A549 (cell line): Measurements from ENCODE around the gene ENO2. TPM values are rescaled to one million over a fixed set of nuclear protein-coding genes. Genes with fewer than 3 reads are reported as not detected.

Experiments
- ATAC-seq, 2 experiments: fragments of 200-7000 bp in 1 of 2; fragments of >200 bp in 1 of 2; cut with Nextera tagmentation in 1 of 2; cut with Tn5 transposase in 1 of 2; 3 replicates each; pipeline versions ENCODE4 v1.8.0 to v1.9.1; 2018 to 2020; ENCODE audit warnings: mild to moderate bottlenecking in 1 of 2, moderate library complexity in 1 of 2
- CTCF ChIA-PET: fragments of 300-600 bp; sonication (Branson Sonifier 250); formaldehyde crosslinking; extraction: SDS; loops from one replicate; lab custom pipeline; 2021; ENCODE audit warnings: antibody characterized with exemption, inconsistent platforms; lab: Yijun Ruan, JAX
- POLR2A ChIA-PET: fragments of 350-600 bp; formaldehyde crosslinking; extraction: SDS; loops from one replicate; lab custom pipeline; 2021; ENCODE audit warnings: antibody characterized with exemption, inconsistent platforms; lab: Yijun Ruan, JAX
- DNase-seq, 2 experiments: peaks; one replicate each; pipeline versions ENCODE4 v3.0.0 to v3.0.0-alpha.2; 2011 to 2016; ENCODE audit warnings: low read depth in 1 of 2, low spot score in 1 of 2
- FAIRE-seq: peaks from 2 replicates; lab custom pipeline; 2011; peaks lifted over from hg19 to GRCh38; lab: Jason Lieb, UNC
- H3K27ac ChIP-seq, 2 experiments: fragments of >200 bp; sonication (Bioruptor Twin); formaldehyde crosslinking; 3 replicates each; pipeline ENCODE4 v1.5.1; 2016 to 2017
- H3K4me1 ChIP-seq: fragments of >200 bp; sonication (Bioruptor Twin); formaldehyde crosslinking; 3 replicates; pipeline ENCODE4 v1.6.1; 2016
- H3K4me2 ChIP-seq: fragments of >200 bp; sonication (Bioruptor Twin); formaldehyde crosslinking; 3 replicates; pipeline ENCODE4 v1.6.1; 2016
- H3K4me3 ChIP-seq: fragments of >200 bp; sonication (Bioruptor Twin); formaldehyde crosslinking; 3 replicates; pipeline ENCODE4 v1.5.1; 2016
- H3K9me3 ChIP-seq: fragments of >200 bp; sonication (Bioruptor Twin); formaldehyde crosslinking; 3 replicates; pipeline ENCODE4 v1.6.1; 2016
- CBX2 ChIP-seq: fragments of 200-600 bp; sonication (generic); IDR thresholded peaks from 2 replicates; pipeline ENCODE4 v1.6.1; 2016; ENCODE audit warnings: low read depth, mild to moderate bottlenecking, borderline replicate concordance
- CHD2 ChIP-seq: fragments of 150-350 bp; IDR thresholded peaks from 2 replicates; pipeline ENCODE4 v1.6.1; 2014; ENCODE audit warnings: low read length; ENCODE audit not compliant: partially characterized antibody
- CHD4 ChIP-seq: fragments of 200-600 bp; sonication (generic); IDR thresholded peaks from 2 replicates; pipeline ENCODE4 v1.6.1; 2016; ENCODE audit warnings: antibody characterized with exemption, mild to moderate bottlenecking, borderline replicate concordance
- EHF ChIP-seq: fragments of 250-450 bp; sonication (Bioruptor Pico); IDR thresholded peaks from 2 replicates; pipeline ENCODE4 v1.5.0; 2020; ENCODE audit warnings: mild to moderate bottlenecking
- FOSB ChIP-seq: fragments of 250-450 bp; sonication (Bioruptor Pico); IDR thresholded peaks from 2 replicates; pipeline ENCODE4 v1.5.0; 2020; ENCODE audit warnings: mild to moderate bottlenecking, moderate library complexity
- FOSL2 ChIP-seq, 2 experiments: fragments of 450-650 bp in 1 of 2; fragments of >200 bp in 1 of 2; sonication (Bioruptor Twin) in 1 of 2; formaldehyde crosslinking; IDR thresholded peaks; 2 replicates each; pipeline versions ENCODE4 v1.5.0 to v1.6.1; 2016 to 2020; ENCODE audit warnings: mild to moderate bottlenecking in 1 of 2, moderate library complexity in 1 of 2
- FOXS1 ChIP-seq: fragments of 250-450 bp; sonication (Bioruptor Pico); IDR thresholded peaks from 2 replicates; pipeline ENCODE4 v1.5.0; 2020; ENCODE audit warnings: mild to moderate bottlenecking, moderate library complexity
- HDAC2 ChIP-seq: fragments of 200-600 bp; sonication (generic); IDR thresholded peaks from 2 replicates; pipeline ENCODE4 v1.6.1; 2016
- HOXA7 ChIP-seq: fragments of 250-450 bp; sonication (Bioruptor Pico); IDR thresholded peaks from 2 replicates; pipeline ENCODE4 v1.5.0; 2020; ENCODE audit warnings: mild to moderate bottlenecking, moderate library complexity
- HOXB5 ChIP-seq: fragments of 250-450 bp; sonication (Bioruptor Pico); IDR thresholded peaks from 2 replicates; pipeline ENCODE4 v1.5.0; 2020; ENCODE audit warnings: mild to moderate bottlenecking, moderate library complexity
- KDM1A ChIP-seq: fragments of 200-600 bp; sonication (generic); IDR thresholded peaks from 2 replicates; pipeline ENCODE4 v1.6.1; 2016; ENCODE audit warnings: low read depth, mild to moderate bottlenecking
- MAFK ChIP-seq: fragments of 450-650 bp; IDR thresholded peaks from 2 replicates; pipeline ENCODE4 v1.6.1; 2014; ENCODE audit not compliant: partially characterized antibody
- MAZ ChIP-seq: fragments of 150-350 bp; IDR thresholded peaks from 2 replicates; pipeline ENCODE4 v1.6.1; 2014; ENCODE audit warnings: antibody characterized with exemption, low read depth, low read length, borderline replicate concordance
- MYC ChIP-seq: IDR thresholded peaks from 2 replicates; pipeline ENCODE4 v1.6.1; 2012; ENCODE audit warnings: mild to moderate bottlenecking, inconsistent platforms, low read length, improper control_type of control experiment, borderline replicate concordance
- NR3C1 ChIP-seq: fragments of >200 bp; sonication (Bioruptor Twin); formaldehyde crosslinking; IDR thresholded peaks from 3 replicates; pipeline ENCODE4 v1.6.1; 2017
- PHF8 ChIP-seq: fragments of 200-600 bp; sonication (generic); IDR thresholded peaks from 2 replicates; pipeline ENCODE4 v1.6.1; 2016; ENCODE audit warnings: low read depth, mild to moderate bottlenecking, antibody characterized with exemption, moderate library complexity, borderline replicate concordance
- POLR2A ChIP-seq: IDR thresholded peaks from 2 replicates; pipeline ENCODE4 v1.6.1; 2012; ENCODE audit warnings: mild to moderate bottlenecking, low read length
- RAD21 ChIP-seq, 2 experiments: fragments of >200 bp in 1 of 2; sonication (Bioruptor Twin) in 1 of 2; formaldehyde crosslinking in 1 of 2; IDR thresholded peaks in 1 of 2; conservative IDR thresholded peaks in 1 of 2; 2 replicates in 1 of 2; 3 replicates in 1 of 2; pipeline ENCODE4 v1.6.1; 2012 to 2018; ENCODE audit warnings: inconsistent platforms in 1 of 2
- RNF2 ChIP-seq: fragments of 200-600 bp; sonication (generic); IDR thresholded peaks from 2 replicates; pipeline ENCODE4 v1.6.1; 2016; ENCODE audit warnings: low read depth, mild to moderate bottlenecking, antibody characterized with exemption, moderate library complexity, borderline replicate concordance
- SREBF2 ChIP-seq: fragments of 450-650 bp; IDR thresholded peaks from 2 replicates; pipeline ENCODE4 v1.6.1; 2014; ENCODE audit warnings: mild to moderate bottlenecking, moderate library complexity
- TP53 ChIP-seq: fragments of 250-450 bp; sonication (Bioruptor Pico); IDR thresholded peaks from 2 replicates; pipeline ENCODE4 v1.5.0; 2021; ENCODE audit warnings: mild to moderate bottlenecking, moderate library complexity
- ZC3H11A ChIP-seq: fragments of 450-650 bp; IDR thresholded peaks from 2 replicates; pipeline ENCODE4 v1.6.1; 2014; ENCODE audit warnings: antibody characterized with exemption, mild to moderate bottlenecking
- ZNF302 ChIP-seq: fragments of 250-450 bp; sonication (Bioruptor Pico); IDR thresholded peaks from 2 replicates; pipeline ENCODE4 v1.9.0; 2021; ENCODE audit warnings: inconsistent platforms, mild to moderate bottlenecking, moderate library complexity
- ZSCAN20 ChIP-seq: fragments of 250-450 bp; sonication (Bioruptor Pico); IDR thresholded peaks from 2 replicates; pipeline ENCODE4 v1.8.0; 2022; ENCODE audit warnings: mild to moderate bottlenecking, moderate library complexity
- WGBS: methylation state at CpG from one replicate; pipeline ENCODE4 v1.1.6; 2017; ENCODE audit errors: missing lambda C conversion rate; 5-methylcytosine and 5-hydroxymethylcytosine counted together
- polyA plus RNA-seq, 4 experiments: library from polyadenylated mRNA; depleted of rRNA in 3 of 4; stranded (reverse); fragments of >200 nt; fragmentation: RNase III in 1 of 4; extraction: RNeasy Plus Mini Kit Qiagen cat#74134 plus additional on column Dnase treatment in 1 of 4; gene quantifications; 2 replicates in 3 of 4; 3 replicates in 1 of 4; pipeline ENCODE4 v1.2.3, GENCODE V29; 2011 to 2017
- TF ChIP-seq, protein P1 (sequence below): fragments of >200 bp; sonication (Bioruptor Twin); formaldehyde crosslinking; IDR thresholded peaks from 3 replicates; pipeline ENCODE4 v1.6.1; 2016
- TF ChIP-seq, protein P2 (sequence below): fragments of >200 bp; sonication (Bioruptor Twin); formaldehyde crosslinking; IDR thresholded peaks from 3 replicates; pipeline ENCODE4 v1.5.1; 2016
- TF ChIP-seq, protein P3 (sequence below): IDR thresholded peaks from 2 replicates; pipeline ENCODE4 v1.6.1; 2012; ENCODE audit warnings: low read depth, borderline replicate concordance
- TF ChIP-seq, protein P4 (sequence below): IDR thresholded peaks from 2 replicates; pipeline ENCODE4 v1.6.1; 2012
- TF ChIP-seq, protein P5 (sequence below): fragments of >200 bp; sonication (Bioruptor Twin); formaldehyde crosslinking; IDR thresholded peaks from 2 replicates; pipeline ENCODE4 v1.6.1; 2016

Gene ENO2
- polyA plus RNA-seq, 2 of the 4 experiments (the other 2 are of a cell fraction), result 26.2 to 38.6 TPM

DNA sequence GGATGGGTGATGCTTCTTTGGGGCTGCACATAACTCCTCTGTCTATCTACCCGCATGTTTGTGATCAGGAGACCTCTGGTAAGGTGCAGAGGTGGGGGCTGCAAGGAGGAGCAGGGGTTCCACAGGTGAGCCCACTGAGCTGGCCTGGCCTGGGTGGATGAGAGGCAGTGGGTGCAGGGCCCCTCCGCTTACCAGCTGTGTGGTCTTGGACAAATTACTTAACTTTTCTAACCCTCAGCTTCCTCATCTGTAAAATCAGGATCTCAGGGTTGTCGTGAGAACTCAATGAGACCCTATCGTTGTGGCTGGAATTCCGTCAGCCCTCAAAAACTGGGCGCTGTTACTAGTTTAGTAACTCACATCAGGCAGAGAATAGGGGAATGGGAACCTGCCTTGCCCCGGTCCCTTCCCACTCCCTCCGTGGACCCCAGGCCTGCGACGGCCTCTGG lies 44.3 kb downstream of the ENO2 start:
- Histone ChIP-seq H3K27ac (no peak overlapping the region), H3K4me1 (peaks cover 25% of the 10 kb centered on the region), H3K4me2 (no peak overlapping the region), H3K9me3 (no peaks in the 10 kb centered on the region), H3K4me3 (no peak overlapping the region)
- CTCF ChIA-PET, result interaction anchor here (0.8 to 11.2 kb wide), 8 partner anchors 14 to 186 kb away, joined by 3 to 354 read pairs (median 4); partner anchors contain the start of genes C12orf57, C1RL, RNU7-1 and SPSB2
- TF ChIP-seq, protein P1, sequence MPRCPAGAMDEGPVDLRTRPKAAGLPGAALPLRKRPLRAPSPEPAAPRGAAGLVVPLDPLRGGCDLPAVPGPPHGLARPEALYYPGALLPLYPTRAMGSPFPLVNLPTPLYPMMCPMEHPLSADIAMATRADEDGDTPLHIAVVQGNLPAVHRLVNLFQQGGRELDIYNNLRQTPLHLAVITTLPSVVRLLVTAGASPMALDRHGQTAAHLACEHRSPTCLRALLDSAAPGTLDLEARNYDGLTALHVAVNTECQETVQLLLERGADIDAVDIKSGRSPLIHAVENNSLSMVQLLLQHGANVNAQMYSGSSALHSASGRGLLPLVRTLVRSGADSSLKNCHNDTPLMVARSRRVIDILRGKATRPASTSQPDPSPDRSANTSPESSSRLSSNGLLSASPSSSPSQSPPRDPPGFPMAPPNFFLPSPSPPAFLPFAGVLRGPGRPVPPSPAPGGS, result no peak
- TF ChIP-seq CBX2 (no peak), CHD4 (no peak), NR3C1 (no peak), RNF2 (no peak), MAZ (no peak), SREBF2 (no peak), CHD2 (no peak), MYC (no peak), FOXS1 (no peak), HOXA7 (no peak), EHF (CRISPR knock-in tag) (no peak), KDM1A (no peak), MAFK (no peak), FOSL2 (IDR thresholded peaks at IDR 0.05) (no peak), FOSL2 (CRISPR knock-in tag; IDR thresholded peaks at IDR 0.05) (no peak), HOXB5 (CRISPR knock-in tag) (no peak), TP53 (CRISPR knock-in tag) (no peak)
- TF ChIP-seq, protein P2, sequence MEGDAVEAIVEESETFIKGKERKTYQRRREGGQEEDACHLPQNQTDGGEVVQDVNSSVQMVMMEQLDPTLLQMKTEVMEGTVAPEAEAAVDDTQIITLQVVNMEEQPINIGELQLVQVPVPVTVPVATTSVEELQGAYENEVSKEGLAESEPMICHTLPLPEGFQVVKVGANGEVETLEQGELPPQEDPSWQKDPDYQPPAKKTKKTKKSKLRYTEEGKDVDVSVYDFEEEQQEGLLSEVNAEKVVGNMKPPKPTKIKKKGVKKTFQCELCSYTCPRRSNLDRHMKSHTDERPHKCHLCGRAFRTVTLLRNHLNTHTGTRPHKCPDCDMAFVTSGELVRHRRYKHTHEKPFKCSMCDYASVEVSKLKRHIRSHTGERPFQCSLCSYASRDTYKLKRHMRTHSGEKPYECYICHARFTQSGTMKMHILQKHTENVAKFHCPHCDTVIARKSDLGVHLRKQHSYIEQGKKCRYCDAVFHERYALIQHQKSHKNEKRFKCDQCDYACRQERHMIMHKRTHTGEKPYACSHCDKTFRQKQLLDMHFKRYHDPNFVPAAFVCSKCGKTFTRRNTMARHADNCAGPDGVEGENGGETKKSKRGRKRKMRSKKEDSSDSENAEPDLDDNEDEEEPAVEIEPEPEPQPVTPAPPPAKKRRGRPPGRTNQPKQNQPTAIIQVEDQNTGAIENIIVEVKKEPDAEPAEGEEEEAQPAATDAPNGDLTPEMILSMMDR, result no peak
- TF ChIP-seq, protein P3, sequence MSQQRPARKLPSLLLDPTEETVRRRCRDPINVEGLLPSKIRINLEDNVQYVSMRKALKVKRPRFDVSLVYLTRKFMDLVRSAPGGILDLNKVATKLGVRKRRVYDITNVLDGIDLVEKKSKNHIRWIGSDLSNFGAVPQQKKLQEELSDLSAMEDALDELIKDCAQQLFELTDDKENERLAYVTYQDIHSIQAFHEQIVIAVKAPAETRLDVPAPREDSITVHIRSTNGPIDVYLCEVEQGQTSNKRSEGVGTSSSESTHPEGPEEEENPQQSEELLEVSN, result no peak
- TF ChIP-seq, protein P4, sequence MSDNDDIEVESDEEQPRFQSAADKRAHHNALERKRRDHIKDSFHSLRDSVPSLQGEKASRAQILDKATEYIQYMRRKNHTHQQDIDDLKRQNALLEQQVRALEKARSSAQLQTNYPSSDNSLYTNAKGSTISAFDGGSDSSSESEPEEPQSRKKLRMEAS, result no peak
- 86% methylated on average over 10 of the region's 10 CpGs for WGBS
- ATAC-seq (no peak), DNase-seq (no peak), FAIRE-seq (no peak)
- POLR2A ChIA-PET, result interaction anchor here (9.0 kb wide), 1 partner anchor 14 kb away, joined by 174 read pairs; the partner anchor contains the start of genes C12orf57 and RNU7-1

GRCh38 chr12:6959058-6959804 lies 44.9 kb downstream of the ENO2 start:
- DNase-seq (no peak), ATAC-seq (no peak), FAIRE-seq (no peak)
- Histone ChIP-seq H3K9me3 (no peaks in the 10 kb centered on the region), H3K4me1 (peaks cover 25% of the 10 kb centered on the region), H3K4me3 (no peak overlapping the region), H3K27ac (no peak overlapping the region), H3K4me2 (no peak overlapping the region)
- CTCF ChIA-PET, result interaction anchor here (0.8 to 11.2 kb wide), 8 partner anchors 14 to 185 kb away, joined by 3 to 354 read pairs (median 4); partner anchors contain the start of genes C12orf57, C1RL, RNU7-1 and SPSB2
- TF ChIP-seq EHF (CRISPR knock-in tag), result no peak
- TF ChIP-seq HOXB5 (CRISPR knock-in tag), result no peak
- no peak for TF ChIP-seq ZC3H11A
- TF ChIP-seq, protein P5, sequence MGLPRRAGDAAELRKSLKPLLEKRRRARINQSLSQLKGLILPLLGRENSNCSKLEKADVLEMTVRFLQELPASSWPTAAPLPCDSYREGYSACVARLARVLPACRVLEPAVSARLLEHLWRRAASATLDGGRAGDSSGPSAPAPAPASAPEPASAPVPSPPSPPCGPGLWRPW, result no peak
- no peak for TF ChIP-seq ZSCAN20
- TF ChIP-seq PHF8, result no peak
- no peak for TF ChIP-seq CBX2
- no peak for TF ChIP-seq HDAC2
- no peak for TF ChIP-seq FOSB (CRISPR knock-in tag)
- TF ChIP-seq POLR2A, result no peak
- no peak for TF ChIP-seq RAD21 (conservative IDR thresholded peaks at IDR 0.05 in 1 of 2, IDR thresholded peaks at IDR 0.05 in 1 of 2)
- TF ChIP-seq, protein P4, result no peak
- no peak for TF ChIP-seq ZNF302 (CRISPR knock-in tag)
- no peak for TF ChIP-seq CHD4
- TF ChIP-seq, protein P1, result no peak
- WGBS, result 89% methylated on average over 24 of the region's 24 CpGs
- POLR2A ChIA-PET, result interaction anchor here (0.5 to 9.0 kb wide), 2 partner anchors 14 to 72 kb away, joined by 3 to 174 read pairs; partner anchors contain the start of genes C12orf57 and RNU7-1
